Measurements from ENCODE around the gene PRKAA1. TPM values are rescaled to one million over a fixed set of nuclear protein-coding genes. Genes with fewer than 3 reads are reported as not detected.

The PRKAA1 gene
- total and polyA plus RNA-seq, 2 of the 4 experiments (the other 2 are of a cell fraction), result 47.7 to 94.1 TPM

DNA sequence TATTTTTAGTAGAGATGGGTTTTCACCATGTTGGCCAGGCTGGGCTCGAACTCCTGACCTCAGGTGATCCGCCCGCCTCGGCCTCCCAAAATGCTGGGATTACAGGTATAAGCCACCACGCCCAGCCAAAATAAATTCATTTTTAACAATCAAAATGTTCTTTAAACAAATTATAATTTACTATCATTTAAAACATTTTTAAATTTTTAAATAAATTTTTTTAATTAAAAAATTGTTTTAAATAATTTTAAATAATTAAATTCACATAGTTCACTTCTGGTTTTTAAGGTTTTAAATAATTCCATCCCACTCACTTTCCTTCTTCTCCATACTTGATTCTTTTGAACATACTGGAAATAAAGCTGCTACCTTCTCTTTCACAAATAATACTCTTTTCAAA is 27.4 kb downstream of the PRKAA1 start:
- WGBS, 2 experiments (ENCODE audit: extremely low coverage in 2 of 2, insufficient read length in 1 of 2), result no CpG with 5 or more reads among the region's 5 CpGs

More for the DNA sequence above, 27.4 kb downstream of the PRKAA1 start:
- Histone ChIP-seq H3K4ac (ENCODE audit: low read depth, low read length) (no peak overlapping the region), H3K14ac (replicated peaks; ENCODE audit: low read depth, low read length) (no peak overlapping the region), H2BK120ac (ENCODE audit: low read depth, low read length) (no peak overlapping the region), H2BK20ac (ENCODE audit: low read depth, low read length) (no peak overlapping the region), H2BK5ac (ENCODE audit: low read depth, low read length, poor library complexity, severe bottlenecking) (no peak overlapping the region), H3K9me1 (ENCODE audit: insufficient read depth, low read length) (no peaks in the 10 kb centered on the region), H3K9me3 (ENCODE audit: control insufficient read depth, insufficient read depth, low read length) (no peaks in the 10 kb centered on the region), H2AFZ (replicated peaks; ENCODE audit: low read length, poor library complexity) (no peak overlapping the region), H3K18ac (ENCODE audit: low read depth, low read length) (no peak overlapping the region), H2AK9ac (replicated peaks; ENCODE audit: low read depth, low read length, poor library complexity) (no peak overlapping the region), H3K4me3 (ENCODE audit: insufficient read depth, low read depth, low read length) (no peak overlapping the region), H4K5ac (ENCODE audit: low read depth, low read length) (no peak overlapping the region), H3K56ac (ENCODE audit: extremely low read depth, insufficient read depth, low read length) (no peak overlapping the region), H3K27ac (ENCODE audit: insufficient read depth, low read length) (no peak overlapping the region), H2BK15ac (ENCODE audit: low read depth, low read length) (no peak overlapping the region), H4K91ac (ENCODE audit: insufficient read depth, low read depth, low read length) (no peak overlapping the region), H3K4me1 (ENCODE audit: control insufficient read depth, insufficient read depth, low read length) (no peaks in the 10 kb centered on the region), H3K79me1 (ENCODE audit: low read depth in 1 of 2, low read length in 2 of 2) (peaks cover 25 to 37% of the 10 kb centered on the region in 2 experiments), H3K4me2 (ENCODE audit: low read depth, low read length) (no peak overlapping the region), H4K20me1 (ENCODE audit: insufficient read depth, low read length) (peaks cover 1% of the 10 kb centered on the region; the same call in 1 of the 2 replicates), H3K9ac (ENCODE audit: low read depth, low read length) (no peak overlapping the region), H3K23ac (ENCODE audit: low read depth, low read length) (no peak overlapping the region), H4K8ac (ENCODE audit: low read depth in 2 of 2, low read length in 2 of 2) (no peak overlapping the region), H3K36me3 (ENCODE audit: control insufficient read depth, insufficient read depth, low read length) (peaks cover 26% of the 10 kb centered on the region), H2AK5ac (ENCODE audit: low read depth, low read length) (no peak overlapping the region), H3K27me3 (ENCODE audit: control insufficient read depth, insufficient read depth, low read length) (no peaks in the 10 kb centered on the region)
- DNase-seq, result no peak
- no peak for ATAC-seq (ENCODE audit: low read depth)
- in situ Hi-C loops (cut with MboI; ENCODE audit: low sequenced_read_pairs), result loop anchor here (25.0 kb wide), 1 partner anchor 1383 kb away; no protein-coding TSS in a partner anchor
- POLR2A ChIA-PET (ENCODE audit: unreplicated experiment), result no interaction called here
- BruUV-seq (replicated peaks), result no TSS peak
- intact Hi-C loops (cut with micrococcal nuclease), result no loop called here
- dilution Hi-C loops (cut with HindIII; ENCODE audit: low sequenced_read_pairs, unreplicated experiment), result no loop called here
- no peak for TF ChIP-seq RCOR1 (IDR thresholded peaks at IDR 0.05; ENCODE audit: insufficient replicate concordance, low read length)
- CTCF ChIA-PET, result no interaction called here
